ENCODE measurements around the gene DNAI4. TPM values are rescaled to one million over a fixed set of nuclear protein-coding genes. Genes with fewer than 3 reads are reported as not detected.
"Not testable (repeated sequence)": the region's sequence is repeated elsewhere in the genome, so short reads cannot be mapped to it uniquely, and the experiment has no call there.

DNAI4 gene
- total RNA-seq: 1 to 10 TPM; 3.1 to 4.2 TPM

GRCh38 chr1:66924756-66925557, at the start of gene DNAI4, which contains the start of gene MIER1:
DNAI4 (minus strand) TSS chr1:66924856; CDS start chr1:66924831, 25 bp downstream.
MIER1 (plus strand) TSS chr1:66924990; CDS start chr1:66925029, 39 bp downstream.
- no peaks in the 10 kb centered on the region for H3K9me3 Mint-ChIP-seq
- DNase-seq: peak; percentile 96
- ATAC-seq (ENCODE audit: low read depth): peak; percentile 97
- POLR2A ChIA-PET: interaction anchor here (0.6 to 1.7 kb wide), 17 partner anchors 9 to 1113 kb away, joined by 3 to 15 read pairs (median 3); partner anchors contain the start of genes GADD45A and SERBP1
- no peaks in the 10 kb centered on the region for H3K27me3 Mint-ChIP-seq
- peak within 1 kb of the TSS; percentile 92 for H3K4me3 Mint-ChIP-seq
- H3K4me1 Mint-ChIP-seq: peaks cover 42% of the 10 kb centered on the region
- peak within 1 kb of the TSS; percentile 91 for H3K27ac Mint-ChIP-seq
- peaks cover 16% of the 10 kb centered on the region for H3K36me3 Mint-ChIP-seq

DNA sequence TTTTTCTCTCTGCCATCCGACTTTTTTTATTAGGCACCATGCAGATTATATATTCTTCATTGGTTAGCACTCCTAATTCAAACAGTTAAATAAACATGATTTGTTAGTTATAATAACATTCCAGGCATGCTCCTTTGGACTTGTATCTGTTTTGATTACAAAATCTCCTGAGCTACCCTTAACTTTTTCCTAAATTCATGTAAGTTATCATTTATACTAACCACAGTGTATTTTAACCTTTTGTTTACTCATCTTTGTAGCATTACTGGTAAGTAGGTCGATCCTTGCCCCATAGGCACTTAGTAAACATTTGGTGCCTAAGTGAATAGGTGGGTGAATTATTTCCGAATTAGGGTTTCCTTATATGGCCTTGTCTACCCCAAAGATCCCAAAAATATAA, 43.9 kb upstream of the DNAI4 start:
- DNase-seq (no peak), ATAC-seq (ENCODE audit: low read depth) (no peak)
- Mint-ChIP-seq H3K27ac (no peak overlapping the region), H3K4me3 (no peak overlapping the region), H3K4me1 (peaks cover 10% of the 10 kb centered on the region), H3K27me3 (no peaks in the 10 kb centered on the region), H3K9me3 (peaks cover 4% of the 10 kb centered on the region), H3K36me3 (peaks cover 53% of the 10 kb centered on the region)
- POLR2A ChIA-PET: interaction anchor here (0.7 kb wide), 1 partner anchor 85 kb away, joined by 7 read pairs; the partner anchor contains the start of gene SLC35D1

DNA sequence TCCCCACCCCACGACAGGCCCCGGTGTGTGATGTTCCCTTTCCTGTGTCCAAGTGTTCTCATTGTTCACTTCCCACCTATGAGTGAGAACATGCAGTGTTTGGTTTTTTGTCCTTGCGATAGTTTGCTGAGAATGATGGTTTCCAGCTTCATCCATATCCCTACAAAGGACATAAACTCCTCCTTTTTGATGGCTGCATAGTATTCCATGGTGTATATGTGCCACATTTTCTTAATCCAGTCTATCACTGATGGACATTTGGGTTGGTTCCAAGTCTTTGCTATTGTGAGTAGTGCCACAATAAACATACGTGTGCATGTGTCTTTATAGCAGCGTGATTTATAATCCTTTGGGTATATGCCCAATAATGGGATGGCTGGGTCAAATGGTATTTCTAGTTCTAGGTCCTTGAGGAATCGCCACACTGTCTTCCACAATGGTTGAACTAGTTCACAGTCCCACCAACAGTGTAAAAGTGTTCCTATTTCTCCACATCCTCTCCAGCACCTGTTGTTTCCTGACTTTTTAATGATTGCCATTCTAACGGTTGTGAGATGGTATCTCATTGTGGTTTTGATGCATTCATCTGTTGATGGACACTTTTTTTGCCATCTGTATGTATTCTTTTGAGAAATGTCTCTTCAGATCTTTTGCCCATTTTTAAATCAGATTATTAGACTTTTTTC, 41.7 kb upstream of the DNAI4 start:
- not testable (repeated sequence) for H3K4me3 Mint-ChIP-seq; H3K27ac Mint-ChIP-seq; ATAC-seq (ENCODE audit: low read depth); DNase-seq; H3K9me3 Mint-ChIP-seq; H3K27me3 Mint-ChIP-seq
- peaks cover 57% of the 10 kb centered on the region for H3K36me3 Mint-ChIP-seq
- peaks cover 20% of the 10 kb centered on the region for H3K4me1 Mint-ChIP-seq
- POLR2A ChIA-PET: interaction anchor here (1.1 kb wide), 1 partner anchor 10 kb away, joined by 3 read pairs; no protein-coding TSS in a partner anchor

DNA sequence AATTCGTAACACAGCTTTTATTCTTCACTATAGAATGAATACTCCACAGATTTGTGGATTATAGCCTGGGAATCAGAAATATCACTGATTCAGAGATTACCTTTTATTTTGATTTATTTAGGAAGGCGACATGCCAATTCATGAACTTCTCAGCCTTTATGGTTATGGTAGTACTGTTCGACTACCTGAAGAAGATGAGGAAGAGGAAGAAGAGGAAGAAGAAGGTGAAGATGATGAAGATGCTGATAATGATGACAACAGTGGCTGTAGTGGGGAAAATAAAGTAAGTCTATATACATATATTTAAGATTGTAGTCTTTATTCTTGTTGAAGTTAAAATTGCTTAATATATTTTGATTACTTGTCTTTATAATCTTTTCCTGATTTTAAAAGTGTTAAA, 33.3 kb upstream of the DNAI4 start:
- H3K9me3 Mint-ChIP-seq: no peaks in the 10 kb centered on the region
- DNase-seq: no peak
- H3K27me3 Mint-ChIP-seq: no peaks in the 10 kb centered on the region
- H3K4me1 Mint-ChIP-seq: peaks cover 25% of the 10 kb centered on the region
- no peak overlapping the region for H3K4me3 Mint-ChIP-seq
- H3K36me3 Mint-ChIP-seq: peaks cover 33% of the 10 kb centered on the region
- no peak overlapping the region for H3K27ac Mint-ChIP-seq
- POLR2A ChIA-PET: interaction anchor here (0.7 kb wide), 1 partner anchor 130 kb away, joined by 4 read pairs; no protein-coding TSS in a partner anchor
- no peak for ATAC-seq (ENCODE audit: low read depth)

- H3K36me3 Mint-ChIP-seq: peaks cover 30% of the 10 kb centered on the region
- POLR2A ChIA-PET: no interaction called here
- no peaks in the 10 kb centered on the region for H3K27me3 Mint-ChIP-seq
- peaks cover 12% of the 10 kb centered on the region for H3K4me1 Mint-ChIP-seq
- H3K4me3 Mint-ChIP-seq: no peak overlapping the region
- no peaks in the 10 kb centered on the region for H3K9me3 Mint-ChIP-seq
- ATAC-seq (ENCODE audit: low read depth) (no peak), DNase-seq (no peak)
- no peak overlapping the region for H3K27ac Mint-ChIP-seq
These were observed 29.6 kb upstream of the DNAI4 start for GRCh38 chr1:66954208-66954607.

- Mint-ChIP-seq H3K36me3 (peaks cover 30% of the 10 kb centered on the region), H3K9me3 (no peaks in the 10 kb centered on the region), H3K4me1 (peaks cover 13% of the 10 kb centered on the region), H3K27me3 (no peaks in the 10 kb centered on the region), H3K27ac (no peak overlapping the region), H3K4me3 (no peak overlapping the region)
- DNase-seq (no peak), ATAC-seq (ENCODE audit: low read depth) (no peak)
- POLR2A ChIA-PET: no interaction called here
These were observed 26.9 kb upstream of the DNAI4 start for GRCh38 chr1:66951513-66951912.

- peaks cover 21% of the 10 kb centered on the region for H3K36me3 Mint-ChIP-seq
- ATAC-seq (ENCODE audit: low read depth) (no peak), DNase-seq (no peak)
- no peaks in the 10 kb centered on the region for H3K9me3 Mint-ChIP-seq
- H3K4me3 Mint-ChIP-seq: no peak overlapping the region
- no peaks in the 10 kb centered on the region for H3K27me3 Mint-ChIP-seq
- H3K4me1 Mint-ChIP-seq: peaks cover 21% of the 10 kb centered on the region
- no peak overlapping the region for H3K27ac Mint-ChIP-seq
- POLR2A ChIA-PET: no interaction called here
These were observed 22.6 kb upstream of the DNAI4 start for GRCh38 chr1:66947267-66947666.

DNA sequence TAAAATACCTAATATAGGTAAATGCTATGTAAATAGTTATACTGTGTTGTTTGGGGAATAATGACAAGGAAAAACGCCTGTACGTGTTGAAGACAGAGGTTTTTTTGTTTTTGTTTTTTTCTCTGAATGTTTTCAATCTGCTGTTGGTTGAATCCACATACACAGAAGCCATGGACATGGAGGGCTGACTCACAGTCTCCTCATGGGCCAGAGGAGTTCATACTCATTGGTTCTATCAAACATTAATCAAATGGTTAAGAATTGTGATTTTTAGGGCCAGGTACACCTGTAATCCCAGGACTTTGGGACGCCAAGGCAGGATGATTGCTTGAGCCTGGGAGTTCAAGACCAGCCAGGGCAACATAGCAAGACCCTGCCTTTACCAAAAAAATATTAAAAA, 20.7 kb upstream of the DNAI4 start:
- DNase-seq: no peak
- H3K4me3 Mint-ChIP-seq: no peak overlapping the region

GRCh38 chr1:66944330-66945274, 19.9 kb upstream of the DNAI4 start:
- Mint-ChIP-seq H3K4me3 (no peak overlapping the region), H3K9me3 (no peaks in the 10 kb centered on the region), H3K36me3 (peaks cover 23% of the 10 kb centered on the region), H3K4me1 (peaks cover 37% of the 10 kb centered on the region), H3K27ac (no peak overlapping the region), H3K27me3 (no peaks in the 10 kb centered on the region)
- POLR2A ChIA-PET: no interaction called here
- ATAC-seq (ENCODE audit: low read depth): no peak
- no peak for DNase-seq

More for the DNA sequence above, 20.7 kb upstream of the DNAI4 start:
- no peaks in the 10 kb centered on the region for H3K27me3 Mint-ChIP-seq
- no peak for ATAC-seq (ENCODE audit: low read depth)
- H3K4me1 Mint-ChIP-seq: peaks cover 32% of the 10 kb centered on the region
- POLR2A ChIA-PET: no interaction called here
- no peak overlapping the region for H3K27ac Mint-ChIP-seq
- H3K36me3 Mint-ChIP-seq: peaks cover 23% of the 10 kb centered on the region
- no peaks in the 10 kb centered on the region for H3K9me3 Mint-ChIP-seq

DNA sequence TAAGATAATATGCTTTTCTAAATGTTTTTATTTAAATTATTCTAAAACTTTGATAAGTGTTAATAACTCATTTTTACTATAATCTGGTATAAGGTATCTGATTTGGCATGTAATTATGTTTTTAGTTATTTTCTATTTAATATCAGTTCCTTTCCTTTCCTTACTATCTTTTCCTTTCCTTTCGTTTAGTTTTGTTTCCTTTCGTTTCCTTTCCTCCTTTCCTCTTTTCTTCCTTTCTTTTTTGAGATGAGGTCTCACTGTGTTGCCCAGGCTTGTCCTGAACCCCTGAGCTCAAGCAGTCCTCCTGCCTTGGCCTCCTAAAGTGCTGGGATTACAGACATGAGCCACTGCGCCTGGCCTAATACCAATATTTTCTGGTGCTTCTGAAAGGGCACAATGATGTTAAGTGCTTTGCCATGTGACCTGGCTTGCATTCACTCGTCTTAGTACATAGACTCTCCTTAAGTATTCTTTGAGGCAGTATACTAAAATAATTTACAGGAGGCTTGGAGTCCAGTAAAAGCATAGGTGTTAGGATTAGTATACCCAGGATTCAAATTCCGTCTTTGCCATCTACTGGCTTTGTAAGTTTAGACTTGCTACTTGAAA, 18.8 kb upstream of the DNAI4 start:
- Mint-ChIP-seq H3K9me3 (no peaks in the 10 kb centered on the region), H3K4me1 (peaks cover 41% of the 10 kb centered on the region), H3K27me3 (no peaks in the 10 kb centered on the region), H3K36me3 (peaks cover 26% of the 10 kb centered on the region), H3K27ac (peak overlapping the region; percentile 23), H3K4me3 (no peak overlapping the region)
- POLR2A ChIA-PET: no interaction called here
- no peak for DNase-seq
- ATAC-seq (ENCODE audit: low read depth): no peak

GRCh38 chr1:66940981-66941380, 16.3 kb upstream of the DNAI4 start:
- Mint-ChIP-seq H3K4me1 (peaks cover 45% of the 10 kb centered on the region), H3K27me3 (no peaks in the 10 kb centered on the region), H3K4me3 (no peak overlapping the region), H3K27ac (no peak overlapping the region), H3K36me3 (peaks cover 20% of the 10 kb centered on the region), H3K9me3 (no peaks in the 10 kb centered on the region)
- no peak for ATAC-seq (ENCODE audit: low read depth)
- no peak for DNase-seq
- POLR2A ChIA-PET: no interaction called here

GRCh38 chr1:66938613-66939012, 14.0 kb upstream of the DNAI4 start:
- no peak overlapping the region for H3K4me3 Mint-ChIP-seq
- H3K4me1 Mint-ChIP-seq: peaks cover 56% of the 10 kb centered on the region

More at GRCh38 chr1:66938613-66939012, 14.0 kb upstream of the DNAI4 start:
- Mint-ChIP-seq H3K27ac (no peak overlapping the region), H3K9me3 (no peaks in the 10 kb centered on the region), H3K27me3 (no peaks in the 10 kb centered on the region), H3K36me3 (peaks cover 19% of the 10 kb centered on the region)
- POLR2A ChIA-PET: no interaction called here
- ATAC-seq (ENCODE audit: low read depth) (no peak), DNase-seq (no peak)

All from activated naive CD8-positive, alpha-beta T cell treated with anti-CD3 and anti-CD28 coated beads, Interleukin-2, amount 10 ng/mL, durations not matched to agents 7 days and 5 days (primary cell).